ENCODE results near the gene TERC.

The TERC gene

DNA sequence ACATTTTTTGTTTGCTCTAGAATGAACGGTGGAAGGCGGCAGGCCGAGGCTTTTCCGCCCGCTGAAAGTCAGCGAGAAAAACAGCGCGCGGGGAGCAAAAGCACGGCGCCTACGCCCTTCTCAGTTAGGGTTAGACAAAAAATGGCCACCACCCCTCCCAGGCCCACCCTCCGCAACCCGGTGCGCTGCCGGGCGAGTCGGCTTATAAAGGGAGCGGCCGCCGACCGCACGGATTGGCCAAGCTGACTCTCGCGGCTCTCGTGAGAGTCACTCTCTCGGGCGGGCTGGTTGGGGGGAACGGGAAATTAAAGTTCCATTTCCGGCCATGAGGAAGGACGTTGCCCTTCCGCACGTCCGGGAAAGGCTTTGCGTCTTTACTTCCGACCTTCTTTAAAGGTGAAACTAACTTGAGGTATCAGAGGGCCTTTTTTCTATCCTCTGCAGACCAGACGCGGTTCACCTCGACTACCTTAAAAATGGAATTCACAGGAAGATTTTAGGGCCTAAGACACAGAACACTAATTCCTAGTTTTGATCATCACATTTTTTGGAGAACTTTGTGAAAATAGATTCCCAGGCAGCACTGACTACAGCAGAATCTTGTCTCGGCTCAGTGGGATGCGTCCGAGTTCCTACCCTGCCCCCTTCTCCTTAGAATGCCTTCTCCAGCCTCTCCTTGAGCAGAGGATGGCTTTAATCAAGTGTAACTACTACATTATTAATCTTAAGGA is at the start of gene TERC:
Gene TERC, minus strand, starts transcription at position 179 of the 731 bp plus-strand sequence.
- TF ChIP-seq ARNT (IDR thresholded peaks at IDR 0.05) (no peak), NFRKB (IDR thresholded peaks at IDR 0.05) (no peak; the same call in 1 of the 2 replicates), ELF4 (IDR thresholded peaks at IDR 0.05) (peak; percentile 80), L3MBTL2 (conservative IDR thresholded peaks at IDR 0.05) (peak; percentile 82), TARDBP (IDR thresholded peaks at IDR 0.05) (no peak), LEF1 (IDR thresholded peaks at IDR 0.05; ENCODE audit: borderline replicate concordance) (no peak), FOXM1 (IDR thresholded peaks at IDR 0.05; ENCODE audit: borderline replicate concordance) (0 out of 2 replicates have a peak, but pooled peaks have one; percentile 18)
- TF ChIP-seq, protein P1, sequence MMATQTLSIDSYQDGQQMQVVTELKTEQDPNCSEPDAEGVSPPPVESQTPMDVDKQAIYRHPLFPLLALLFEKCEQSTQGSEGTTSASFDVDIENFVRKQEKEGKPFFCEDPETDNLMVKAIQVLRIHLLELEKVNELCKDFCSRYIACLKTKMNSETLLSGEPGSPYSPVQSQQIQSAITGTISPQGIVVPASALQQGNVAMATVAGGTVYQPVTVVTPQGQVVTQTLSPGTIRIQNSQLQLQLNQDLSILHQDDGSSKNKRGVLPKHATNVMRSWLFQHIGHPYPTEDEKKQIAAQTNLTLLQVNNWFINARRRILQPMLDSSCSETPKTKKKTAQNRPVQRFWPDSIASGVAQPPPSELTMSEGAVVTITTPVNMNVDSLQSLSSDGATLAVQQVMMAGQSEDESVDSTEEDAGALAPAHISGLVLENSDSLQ (IDR thresholded peaks at IDR 0.05), result 0 out of 2 replicates have a peak, but pooled peaks have one; percentile 6
- ChIA-PET CTCF (no interaction called here), POLR2A (interaction anchor here (1.2 to 2.7 kb wide), 2 partner anchors 8 to 202 kb away, joined by 7 to 18 read pairs; partner anchors contain the start of gene MYNN)
- peak; percentile 84 for DNase-seq (ENCODE audit: extremely low spot score)

DNA sequence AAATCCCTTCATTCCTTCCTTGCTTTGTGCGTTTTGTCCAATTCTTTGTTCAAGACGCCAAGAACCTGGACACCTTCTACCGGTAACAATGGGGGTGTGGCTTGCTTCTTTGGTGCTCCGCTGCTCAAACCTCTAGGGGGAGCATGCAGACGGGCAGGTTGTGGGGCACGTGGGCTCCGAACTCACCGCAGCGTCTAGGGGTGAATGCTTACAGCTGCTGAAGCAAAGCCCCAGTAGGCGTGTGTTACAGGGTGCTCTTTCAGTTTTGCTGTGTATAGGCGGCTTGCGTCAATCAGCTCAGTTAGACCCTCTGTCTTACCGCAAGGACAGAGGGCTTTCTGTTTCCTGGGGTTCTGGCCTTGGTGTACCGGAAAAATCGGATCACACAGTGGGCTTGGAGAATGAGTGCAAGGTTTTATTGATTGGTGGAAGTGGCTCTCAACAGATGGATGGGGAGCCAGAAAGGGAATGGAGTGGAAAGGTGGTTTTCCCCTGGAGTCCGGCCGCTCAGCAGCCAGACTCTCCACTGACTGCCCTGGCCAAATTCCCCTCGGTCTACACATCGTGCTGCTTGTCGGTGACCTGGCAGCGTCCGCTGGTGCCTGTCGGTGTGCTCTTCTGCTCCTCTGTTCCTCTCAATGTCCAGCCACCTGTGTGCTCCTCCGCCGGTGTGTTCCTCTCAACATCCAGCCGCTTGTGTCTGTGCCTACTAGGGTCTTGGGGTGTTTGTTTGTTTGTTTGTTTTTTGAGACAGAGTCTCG is 49.1 kb upstream of the TERC start:
- DNase-seq (ENCODE audit: extremely low spot score), result no peak
- POLR2A ChIA-PET, result no interaction called here

DNA sequence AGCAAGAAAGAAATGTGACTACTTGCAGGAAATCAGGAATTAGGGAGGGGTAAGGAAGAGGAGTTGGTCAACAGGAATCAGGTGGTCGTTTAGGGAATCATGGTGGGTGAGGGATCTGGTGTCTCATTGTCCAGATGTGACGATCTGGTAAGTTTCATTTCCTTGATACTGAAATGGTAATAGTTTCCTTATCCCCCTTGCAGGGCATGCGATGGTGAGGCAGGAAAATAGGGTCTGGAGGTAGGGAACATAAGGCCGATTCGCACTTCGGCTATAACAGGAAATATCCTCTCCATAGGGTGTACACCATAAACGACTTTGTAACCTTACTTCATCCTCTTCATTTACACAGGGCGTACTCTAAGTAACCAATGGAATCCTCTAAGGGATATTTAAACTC is 48.4 kb upstream of the TERC start:
- ChIA-PET CTCF (no interaction called here), POLR2A (no interaction called here)
- no peak for TF ChIP-seq LEF1 (IDR thresholded peaks at IDR 0.05; ENCODE audit: borderline replicate concordance)
- TF ChIP-seq ZNF384 (IDR thresholded peaks at IDR 0.05), result no peak
- TF ChIP-seq, protein P1 (IDR thresholded peaks at IDR 0.05), result no peak
- no peak for TF ChIP-seq FOXM1 (IDR thresholded peaks at IDR 0.05; ENCODE audit: borderline replicate concordance)
- TF ChIP-seq L3MBTL2 (conservative IDR thresholded peaks at IDR 0.05), result no peak
- DNase-seq (ENCODE audit: extremely low spot score), result no peak

More for the DNA sequence above, 49.1 kb upstream of the TERC start:
- TF ChIP-seq SUZ12 (IDR thresholded peaks at IDR 0.05) (no peak), FOXA1 (IDR thresholded peaks at IDR 0.05) (no peak), ZNF384 (IDR thresholded peaks at IDR 0.05) (no peak), ARNT (IDR thresholded peaks at IDR 0.05) (no peak), CTBP1 (IDR thresholded peaks at IDR 0.05; ENCODE audit: borderline replicate concordance) (no peak), ELF4 (IDR thresholded peaks at IDR 0.05) (no peak), FOXM1 (IDR thresholded peaks at IDR 0.05; ENCODE audit: borderline replicate concordance) (no peak), SP1 (IDR thresholded peaks at IDR 0.05) (no peak), LEF1 (IDR thresholded peaks at IDR 0.05; ENCODE audit: borderline replicate concordance) (no peak), BHLHE40 (IDR thresholded peaks at IDR 0.05; ENCODE audit: borderline replicate concordance) (no peak), FOXK2 (IDR thresholded peaks at IDR 0.05) (no peak), NFRKB (IDR thresholded peaks at IDR 0.05) (no peak), HDGF (IDR thresholded peaks at IDR 0.05; ENCODE audit: borderline replicate concordance) (no peak)
- TF ChIP-seq, protein P1 (IDR thresholded peaks at IDR 0.05), result no peak
- CTCF ChIA-PET, result no interaction called here

DNA sequence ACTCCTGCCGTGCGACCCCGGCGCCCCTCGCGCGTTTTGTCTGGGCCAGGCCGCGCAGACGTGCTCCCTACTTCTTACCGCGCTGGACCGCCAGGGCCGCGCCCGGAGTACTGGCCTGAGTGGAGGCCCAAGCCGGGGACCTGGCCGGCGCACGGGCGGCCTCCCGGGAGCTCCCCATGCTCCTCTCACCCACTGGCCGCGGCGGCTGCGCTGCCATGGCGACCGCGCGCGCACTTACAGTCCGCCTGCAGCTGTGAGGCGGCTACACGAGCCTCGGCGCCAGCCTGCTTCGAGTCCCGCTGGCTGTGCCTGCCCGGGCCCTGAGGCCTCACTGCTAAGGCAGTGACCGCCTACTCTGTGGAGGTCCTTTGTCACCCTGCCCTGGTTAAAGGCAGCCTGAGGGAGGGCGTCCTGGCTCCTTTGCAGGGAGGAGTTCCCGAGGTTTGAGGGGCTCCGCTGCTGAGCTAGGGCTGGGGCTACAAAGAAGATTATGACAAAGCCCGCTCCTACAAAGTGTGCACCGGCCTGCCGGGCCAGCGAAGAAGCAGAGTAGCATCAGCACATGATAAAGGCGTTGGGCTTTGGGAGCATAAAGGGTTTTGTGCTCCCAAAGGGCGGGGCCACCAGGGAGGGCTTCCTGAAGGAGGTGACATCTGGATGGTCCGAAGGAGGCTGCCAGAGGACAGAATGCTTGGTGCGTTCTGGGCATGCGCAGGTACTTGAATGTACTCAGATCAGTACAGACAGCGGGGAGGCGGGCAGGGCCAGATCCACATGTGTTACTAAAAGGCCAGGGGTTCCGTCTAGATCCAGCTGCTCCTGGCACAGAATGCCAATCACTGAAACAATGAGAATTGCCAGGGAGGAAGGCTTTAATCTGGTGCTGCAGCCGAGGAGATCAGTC is 47.7 kb upstream of the TERC start, which contains the start of the genes LRRC34 and LRRIQ4:
Gene LRRC34, minus strand, starts transcription at position 573 of the 904 bp plus-strand sequence. Its CDS starts 356 bp downstream, at position 217.
Gene LRRIQ4, plus strand, starts transcription at position 539 of the 904 bp plus-strand sequence. CDS start 9,052 bp downstream, outside the sequence.
- peak; percentile 70 for DNase-seq (ENCODE audit: extremely low spot score)
- POLR2A ChIA-PET, result interaction anchor here (1.3 to 2.4 kb wide), 3 partner anchors 39 to 43 kb away, joined by 4 to 12 read pairs (median 4); partner anchors contain the start of genes ACTRT3 and MYNN

DNA sequence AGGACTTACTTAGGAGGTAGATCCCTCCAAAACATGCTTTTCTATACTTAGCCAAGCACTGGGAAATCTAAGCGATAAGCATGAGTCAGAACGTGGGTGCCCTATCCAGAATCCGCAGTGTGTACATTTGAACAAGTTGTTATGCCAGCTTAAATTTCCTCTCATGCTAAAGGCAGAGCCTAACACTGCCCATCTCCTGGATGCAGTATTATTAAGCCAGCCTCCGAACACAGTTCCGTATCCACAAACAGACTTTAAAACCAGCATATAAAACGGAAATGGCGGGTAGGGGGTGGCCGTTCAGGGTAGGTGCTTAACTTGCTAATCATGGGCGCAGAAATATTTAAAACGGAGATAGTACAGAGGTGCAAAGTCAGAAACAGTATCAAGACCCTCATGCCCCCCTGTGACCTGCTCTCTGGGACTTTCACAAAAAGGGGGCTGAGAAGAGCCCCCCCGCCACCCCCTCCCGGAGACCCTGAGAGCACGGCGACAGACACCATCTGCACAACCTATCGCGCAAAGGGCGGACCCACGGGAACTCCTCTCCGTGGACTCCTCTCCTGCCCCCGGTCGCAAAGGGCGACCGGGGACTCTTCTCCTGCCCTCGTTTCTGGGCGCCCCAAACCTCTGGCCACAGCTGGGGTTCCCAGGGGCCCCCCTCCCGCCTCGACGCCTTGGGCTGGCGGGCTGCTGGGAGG is 46.9 kb upstream of the TERC start:
- ChIA-PET CTCF (no interaction called here), POLR2A (interaction anchor here (1.0 to 2.4 kb wide), 4 partner anchors 21 to 43 kb away, joined by 3 to 12 read pairs (median 4); partner anchors contain the start of genes ACTRT3 and MYNN)
- TF ChIP-seq HDGF (IDR thresholded peaks at IDR 0.05; ENCODE audit: borderline replicate concordance), result no peak
- no peak for TF ChIP-seq ELF4 (IDR thresholded peaks at IDR 0.05)
- TF ChIP-seq CTBP1 (IDR thresholded peaks at IDR 0.05; ENCODE audit: borderline replicate concordance), result no peak
- TF ChIP-seq L3MBTL2 (conservative IDR thresholded peaks at IDR 0.05), result no peak
- peak; percentile 46 for DNase-seq (ENCODE audit: extremely low spot score)

More for the DNA sequence above, 47.7 kb upstream of the TERC start, which contains the start of the genes LRRC34 and LRRIQ4:
- TF ChIP-seq L3MBTL2 (conservative IDR thresholded peaks at IDR 0.05) (peak; percentile 83), ELF4 (IDR thresholded peaks at IDR 0.05) (no peak)
- CTCF ChIA-PET, result no interaction called here

Data from HEK293T (cell line).